GM12878 (cell line): ENCODE results near the gene CAMK2G. TPM values are rescaled to one million over a fixed set of nuclear protein-coding genes. Genes with fewer than 3 reads are reported as not detected.

Source experiments
- polyA plus RNA-seq, 11 experiments: library from polyadenylated mRNA; depleted of rRNA in 4 of 11; unstranded in 6 of 11; stranded (reverse) in 5 of 11; fragments of >200 nt; fragmentation: Nextera tagmentation in 4 of 11; fragmentation: Illumina TruSeq in 1 of 11; extraction: Ambion mirVana in 4 of 11; extraction: Trizol in 1 of 11; gene quantifications; 1 replicate in 1 of 11; 2 replicates in 10 of 11; pipeline versions ENCODE4 v1.2.1 to v1.2.3, GENCODE V29; 2011 to 2016; ENCODE audit warnings: inconsistent platforms in 2 of 11, missing spikeins in 2 of 11, low read depth in 1 of 11
- small RNA-seq: library from RNA; depleted of rRNA; stranded (forward); fragments of <200 nt; gene quantifications from one replicate; pipeline ENCODE3, GENCODE V24; 2014
- total RNA-seq, 4 experiments: library from RNA; depleted of rRNA in 3 of 4; stranded (reverse); fragments of >200 nt in 3 of 4; fragmentation: Illumina TruSeq in 1 of 4; extraction: Trizol in 1 of 4; gene quantifications; 2 replicates each; pipeline versions ENCODE4 v1.2.1 to v1.2.3, GENCODE V29; 2013 to 2021

CAMK2G gene
- total and polyA plus RNA-seq, 10 of the 15 experiments (the other 5 are each of a cell fraction or from before 2014, with no cell fraction given): 5.5 to 24.3 (median 16.9) TPM

Small RNA genes within 50 kb of the gene (small RNA-seq; reads per million reads assigned to genes)
- gene AC022400.9 (not detected), gene ZSWIM8-AS1 (not detected)

Other genes with a start within 250 kb of the CAMK2G start
Only the 7 nearest of the 9 such genes appear.
- 6.3 and 6.7 TPM in 2 replicates for gene AGAP5, start 176.4 kb downstream of the CAMK2G start, total RNA-seq (2014; rRNA removed)
- 5.9 and 6.5 TPM in 2 replicates for gene AGAP5, start 176.4 kb downstream of the CAMK2G start, total RNA-seq (2014; rRNA removed; fragmentation: Illumina TruSeq; extraction: Trizol)
- 5.9 and 6.7 TPM in 2 replicates for gene AGAP5, start 176.4 kb downstream of the CAMK2G start, total RNA-seq (2021)
- gene AGAP5, start 176.4 kb downstream of the CAMK2G start, polyA plus RNA-seq (2011; rRNA removed): 6.8 and 8.5 TPM in 2 replicates
- 8.1 and 8.5 TPM in 2 replicates for gene AGAP5, start 176.4 kb downstream of the CAMK2G start, polyA plus RNA-seq (2014; fragmentation: Illumina TruSeq; extraction: Trizol)
- gene AGAP5, start 176.4 kb downstream of the CAMK2G start, polyA plus RNA-seq (2014; fragmentation: Nextera tagmentation; extraction: Ambion mirVana): under 1 TPM in 1 of 2 experiments, not detected in 1; 0.68 TPM
- gene AGAP5, start 176.4 kb downstream of the CAMK2G start, polyA plus RNA-seq (2014; rRNA removed): 7.3 and 9.1 TPM in 2 replicates
- 1 to 10 TPM; 2.3 TPM for gene AGAP5, start 176.4 kb downstream of the CAMK2G start, polyA plus RNA-seq (2016; fragmentation: Nextera tagmentation; extraction: Ambion mirVana)
- gene SEC24C, start 130.2 kb downstream of the CAMK2G start, total RNA-seq (2014; rRNA removed): 96.9 and 117 TPM in 2 replicates
- gene SEC24C, start 130.2 kb downstream of the CAMK2G start, total RNA-seq (2014; rRNA removed; fragmentation: Illumina TruSeq; extraction: Trizol): 43.4 and 48.2 TPM in 2 replicates
- gene SEC24C, start 130.2 kb downstream of the CAMK2G start, total RNA-seq (2021): 91.7 and 99.9 TPM in 2 replicates
- gene SEC24C, start 130.2 kb downstream of the CAMK2G start, polyA plus RNA-seq (2011; rRNA removed): 52.3 and 110 TPM in 2 replicates
- 67.7 and 81.5 TPM in 2 replicates for gene SEC24C, start 130.2 kb downstream of the CAMK2G start, polyA plus RNA-seq (2014; fragmentation: Illumina TruSeq; extraction: Trizol)
- 10 to 100 TPM; 12.7 to 18.8 TPM for gene SEC24C, start 130.2 kb downstream of the CAMK2G start, polyA plus RNA-seq (2014; fragmentation: Nextera tagmentation; extraction: Ambion mirVana)
- 73.6 and 82.1 TPM in 2 replicates for gene SEC24C, start 130.2 kb downstream of the CAMK2G start, polyA plus RNA-seq (2014; rRNA removed)
- gene SEC24C, start 130.2 kb downstream of the CAMK2G start, polyA plus RNA-seq (2016; fragmentation: Nextera tagmentation; extraction: Ambion mirVana): 10 to 100 TPM; 71.3 to 74.1 TPM
- 74.3 and 77.4 TPM in 2 replicates for gene CHCHD1, start 92.5 kb downstream of the CAMK2G start, total RNA-seq (2014; rRNA removed)
- gene CHCHD1, start 92.5 kb downstream of the CAMK2G start, total RNA-seq (2014; rRNA removed; fragmentation: Illumina TruSeq; extraction: Trizol): 42.8 and 47.5 TPM in 2 replicates
- gene CHCHD1, start 92.5 kb downstream of the CAMK2G start, total RNA-seq (2021): 35.0 and 36.9 TPM in 2 replicates
- gene CHCHD1, start 92.5 kb downstream of the CAMK2G start, polyA plus RNA-seq (2011; rRNA removed): 56.7 and 69.0 TPM in 2 replicates
- 25.3 and 42.4 TPM in 2 replicates for gene CHCHD1, start 92.5 kb downstream of the CAMK2G start, polyA plus RNA-seq (2014; fragmentation: Illumina TruSeq; extraction: Trizol)
- 10 to 100 TPM; 69.5 to 81.4 TPM for gene CHCHD1, start 92.5 kb downstream of the CAMK2G start, polyA plus RNA-seq (2014; fragmentation: Nextera tagmentation; extraction: Ambion mirVana)
- 70.4 and 79.4 TPM in 2 replicates for gene CHCHD1, start 92.5 kb downstream of the CAMK2G start, polyA plus RNA-seq (2014; rRNA removed)
- gene CHCHD1, start 92.5 kb downstream of the CAMK2G start, polyA plus RNA-seq (2016; fragmentation: Nextera tagmentation; extraction: Ambion mirVana): 100 to 1,000 TPM; 127 to 132 TPM
- gene ZSWIM8, start 88.9 kb downstream of the CAMK2G start, total RNA-seq (2014; rRNA removed): 23.9 and 30.8 TPM in 2 replicates
- 16.4 and 18.7 TPM in 2 replicates for gene ZSWIM8, start 88.9 kb downstream of the CAMK2G start, total RNA-seq (2014; rRNA removed; fragmentation: Illumina TruSeq; extraction: Trizol)
- gene ZSWIM8, start 88.9 kb downstream of the CAMK2G start, total RNA-seq (2021): 45.4 and 47.9 TPM in 2 replicates
- gene ZSWIM8, start 88.9 kb downstream of the CAMK2G start, polyA plus RNA-seq (2011; rRNA removed): 17.5 and 44.6 TPM in 2 replicates
- gene ZSWIM8, start 88.9 kb downstream of the CAMK2G start, polyA plus RNA-seq (2014; fragmentation: Illumina TruSeq; extraction: Trizol): 15.3 and 31.5 TPM in 2 replicates
- gene ZSWIM8, start 88.9 kb downstream of the CAMK2G start, polyA plus RNA-seq (2014; fragmentation: Nextera tagmentation; extraction: Ambion mirVana): 1 to 10 TPM; 7.8 to 8.5 TPM
- 47.1 and 48.8 TPM in 2 replicates for gene ZSWIM8, start 88.9 kb downstream of the CAMK2G start, polyA plus RNA-seq (2014; rRNA removed)
- 10 to 100 TPM; 14.0 to 15.1 TPM for gene ZSWIM8, start 88.9 kb downstream of the CAMK2G start, polyA plus RNA-seq (2016; fragmentation: Nextera tagmentation; extraction: Ambion mirVana)
- 18.0 and 18.8 TPM in 2 replicates for gene NDST2, start 63.0 kb downstream of the CAMK2G start, total RNA-seq (2014; rRNA removed)
- gene NDST2, start 63.0 kb downstream of the CAMK2G start, total RNA-seq (2014; rRNA removed; fragmentation: Illumina TruSeq; extraction: Trizol): 8.9 and 10.1 TPM in 2 replicates
- 34.3 and 35.2 TPM in 2 replicates for gene NDST2, start 63.0 kb downstream of the CAMK2G start, total RNA-seq (2021)
- 23.8 and 31.1 TPM in 2 replicates for gene NDST2, start 63.0 kb downstream of the CAMK2G start, polyA plus RNA-seq (2011; rRNA removed)
- gene NDST2, start 63.0 kb downstream of the CAMK2G start, polyA plus RNA-seq (2014; fragmentation: Illumina TruSeq; extraction: Trizol): 16.6 and 22.6 TPM in 2 replicates
- gene NDST2, start 63.0 kb downstream of the CAMK2G start, polyA plus RNA-seq (2014; fragmentation: Nextera tagmentation; extraction: Ambion mirVana): 1 to 10 TPM; 2.2 to 3.0 TPM
- gene NDST2, start 63.0 kb downstream of the CAMK2G start, polyA plus RNA-seq (2014; rRNA removed): 31.3 and 34.7 TPM in 2 replicates
- gene NDST2, start 63.0 kb downstream of the CAMK2G start, polyA plus RNA-seq (2016; fragmentation: Nextera tagmentation; extraction: Ambion mirVana): 10 to 100 TPM; 22.7 to 24.0 TPM
- 11.2 and 11.9 TPM in 2 replicates for gene PLAU, start 36.6 kb upstream of the CAMK2G start, total RNA-seq (2014; rRNA removed)
- gene PLAU, start 36.6 kb upstream of the CAMK2G start, total RNA-seq (2014; rRNA removed; fragmentation: Illumina TruSeq; extraction: Trizol): 9.3 and 16.0 TPM in 2 replicates
- gene PLAU, start 36.6 kb upstream of the CAMK2G start, total RNA-seq (2021): 15.2 and 17.1 TPM in 2 replicates
- gene PLAU, start 36.6 kb upstream of the CAMK2G start, polyA plus RNA-seq (2011; rRNA removed): 2.0 and 2.5 TPM in 2 replicates
- 10.4 and 12.8 TPM in 2 replicates for gene PLAU, start 36.6 kb upstream of the CAMK2G start, polyA plus RNA-seq (2014; fragmentation: Illumina TruSeq; extraction: Trizol)
- gene PLAU, start 36.6 kb upstream of the CAMK2G start, polyA plus RNA-seq (2014; fragmentation: Nextera tagmentation; extraction: Ambion mirVana): 1 to 10 TPM; 5.7 to 8.0 TPM
- 11.1 and 12.2 TPM in 2 replicates for gene PLAU, start 36.6 kb upstream of the CAMK2G start, polyA plus RNA-seq (2014; rRNA removed)
- gene PLAU, start 36.6 kb upstream of the CAMK2G start, polyA plus RNA-seq (2016; fragmentation: Nextera tagmentation; extraction: Ambion mirVana): 10 to 100 TPM; 16.9 to 20.9 TPM
- gene VCL, start 123.6 kb upstream of the CAMK2G start, total RNA-seq (2014; rRNA removed): 22.5 and 23.6 TPM in 2 replicates
- gene VCL, start 123.6 kb upstream of the CAMK2G start, total RNA-seq (2014; rRNA removed; fragmentation: Illumina TruSeq; extraction: Trizol): 22.8 and 24.4 TPM in 2 replicates
- 49.3 and 54.6 TPM in 2 replicates for gene VCL, start 123.6 kb upstream of the CAMK2G start, total RNA-seq (2021)
- gene VCL, start 123.6 kb upstream of the CAMK2G start, polyA plus RNA-seq (2011; rRNA removed): 10.7 and 13.8 TPM in 2 replicates
- gene VCL, start 123.6 kb upstream of the CAMK2G start, polyA plus RNA-seq (2014; fragmentation: Illumina TruSeq; extraction: Trizol): 28.8 and 29.0 TPM in 2 replicates
- 1 to 10 TPM; 6.7 to 9.2 TPM for gene VCL, start 123.6 kb upstream of the CAMK2G start, polyA plus RNA-seq (2014; fragmentation: Nextera tagmentation; extraction: Ambion mirVana)
- 24.3 and 25.1 TPM in 2 replicates for gene VCL, start 123.6 kb upstream of the CAMK2G start, polyA plus RNA-seq (2014; rRNA removed)
- 10 to 100 TPM; 38.4 to 39.0 TPM for gene VCL, start 123.6 kb upstream of the CAMK2G start, polyA plus RNA-seq (2016; fragmentation: Nextera tagmentation; extraction: Ambion mirVana)